Measurements from ENCODE around the gene PPA1. TPM values are rescaled to one million over a fixed set of nuclear protein-coding genes. Genes with fewer than 3 reads are reported as not detected.

Gene PPA1
- total RNA-seq, 1 experiment from 2014 or later: 234 TPM

DNA sequence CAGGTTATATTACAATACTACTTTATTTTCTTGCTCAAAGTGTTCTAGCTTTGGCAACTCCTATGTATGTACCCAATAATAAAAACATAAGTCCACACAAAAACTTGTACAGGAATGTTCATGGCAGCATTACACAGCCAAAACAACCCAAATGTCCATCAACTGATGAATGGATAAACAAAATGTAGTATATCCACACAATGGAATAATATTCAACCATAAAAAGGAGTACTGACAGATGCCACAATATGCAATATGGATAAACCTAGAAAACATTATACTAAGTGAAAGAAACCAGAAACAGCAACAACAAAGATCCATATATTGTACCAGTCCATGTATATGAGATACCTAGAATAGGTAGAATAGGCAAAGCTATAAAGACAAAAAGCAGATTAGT lies 21.0 kb downstream of the PPA1 start:
- BruUV-seq (replicated peaks): no TSS peak
- intact Hi-C loops (cut with micrococcal nuclease): no loop called here
- H2AFZ ChIP-seq (ENCODE audit: low read depth, low read length, poor library complexity, severe bottlenecking): no peak overlapping the region
- H4K20me1 ChIP-seq (ENCODE audit: insufficient read depth): no peaks in the 10 kb centered on the region; the same call in 1 of the 2 replicates
- H3K4me1 ChIP-seq (ENCODE audit: control insufficient read depth in 1 of 2, insufficient read depth in 2 of 2, low read length in 2 of 2): no peaks in the 10 kb centered on the region
- DNase-seq (ENCODE audit: low read depth, low spot score) (no peak), ATAC-seq (no peak)
- ChIA-PET CTCF (no interaction called here), RAD21 (ENCODE audit: low non-redundant PET in 1 of 2, low total read pairs in 2 of 2, uncharacterized antibody in 2 of 2, unreplicated experiment in 2 of 2) (no interaction called here), POLR2A (no interaction called here)
- no peak overlapping the region for H3K27ac ChIP-seq (ENCODE audit: low read depth, low read length)
- no peak overlapping the region for H3K4me3 ChIP-seq (replicated peaks in 1 of 2; ENCODE audit: low read depth in 1 of 2, low read length in 2 of 2)
- H3K9ac ChIP-seq (ENCODE audit: low read length): no peak overlapping the region
- H3K9me3 ChIP-seq (ENCODE audit: control insufficient read depth in 1 of 2, insufficient read depth in 1 of 2, low read depth in 1 of 2, low read length in 2 of 2): no peaks in the 10 kb centered on the region
- TF ChIP-seq ZNF274 (IDR thresholded peaks at IDR 0.05; ENCODE audit: low read depth, low read length) (no peak), ELF1 (IDR thresholded peaks at IDR 0.05; ENCODE audit: borderline replicate concordance, low read depth) (no peak), JUND (IDR thresholded peaks at IDR 0.05) (no peak), FOSL1 (IDR thresholded peaks at IDR 0.05; ENCODE audit: low read depth) (no peak), SRF (IDR thresholded peaks at IDR 0.05; ENCODE audit: low read depth) (no peak), EZH2phosphoT487 (IDR thresholded peaks at IDR 0.05; ENCODE audit: borderline replicate concordance) (no peak), RAD21 (IDR thresholded peaks at IDR 0.05; ENCODE audit: low read depth) (no peak), EZH2 (IDR thresholded peaks at IDR 0.05) (no peak)
- TF ChIP-seq, protein P1, sequence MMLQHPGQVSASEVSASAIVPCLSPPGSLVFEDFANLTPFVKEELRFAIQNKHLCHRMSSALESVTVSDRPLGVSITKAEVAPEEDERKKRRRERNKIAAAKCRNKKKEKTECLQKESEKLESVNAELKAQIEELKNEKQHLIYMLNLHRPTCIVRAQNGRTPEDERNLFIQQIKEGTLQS (IDR thresholded peaks at IDR 0.05): no peak
- no peak overlapping the region for H3K4me2 ChIP-seq (ENCODE audit: low read length)
- peaks cover 36 to 57% of the 10 kb centered on the region in 2 experiments for H3K36me3 ChIP-seq (ENCODE audit: control insufficient read depth in 1 of 2, insufficient read depth in 2 of 2, low read length in 2 of 2)
- no peaks in the 10 kb centered on the region for H3K9me2 ChIP-seq (ENCODE audit: insufficient read depth)
- peaks cover 30% of the 10 kb centered on the region for H3K79me2 ChIP-seq (ENCODE audit: insufficient read depth, low read length)
- no peaks in the 10 kb centered on the region for H3K27me3 ChIP-seq (ENCODE audit: insufficient read depth, low read length)

- BruUV-seq (replicated peaks): no TSS peak
- intact Hi-C loops (cut with micrococcal nuclease): no loop called here
- no peak overlapping the region for H3K27ac ChIP-seq (ENCODE audit: low read depth, low read length)
- no peak for DNase-seq (ENCODE audit: low read depth, low spot score)
- H3K9me2 ChIP-seq (ENCODE audit: insufficient read depth): no peaks in the 10 kb centered on the region
- H3K4me3 ChIP-seq (replicated peaks in 1 of 2; ENCODE audit: low read depth in 1 of 2, low read length in 2 of 2): no peak overlapping the region
- no peak for ATAC-seq
- H3K9ac ChIP-seq (ENCODE audit: low read length): no peak overlapping the region
- peaks cover under 1% of the 10 kb centered on the region; the same call in 1 of the 2 replicates for H3K79me2 ChIP-seq (ENCODE audit: insufficient read depth, low read length)
- H2AFZ ChIP-seq (ENCODE audit: low read depth, low read length, poor library complexity, severe bottlenecking): no peak overlapping the region
- POLR2A ChIA-PET: interaction anchor here (0.8 kb wide), 1 partner anchor 14 kb away, joined by 3 read pairs; no protein-coding TSS in a partner anchor
- no peaks in the 10 kb centered on the region for H3K4me1 ChIP-seq (ENCODE audit: control insufficient read depth in 1 of 2, insufficient read depth in 2 of 2, low read length in 2 of 2)
- no peaks in the 10 kb centered on the region for H4K20me1 ChIP-seq (ENCODE audit: insufficient read depth)
- H3K27me3 ChIP-seq (ENCODE audit: insufficient read depth, low read length): no peaks in the 10 kb centered on the region
- RAD21 ChIA-PET (ENCODE audit: low non-redundant PET in 1 of 2, low total read pairs in 2 of 2, uncharacterized antibody in 2 of 2, unreplicated experiment in 2 of 2): no interaction called here
- H3K4me2 ChIP-seq (ENCODE audit: low read length): no peak overlapping the region
- H3K9me3 ChIP-seq (ENCODE audit: control insufficient read depth in 1 of 2, insufficient read depth in 1 of 2, low read depth in 1 of 2, low read length in 2 of 2): no peaks in the 10 kb centered on the region
- H3K36me3 ChIP-seq (ENCODE audit: control insufficient read depth in 1 of 2, insufficient read depth in 2 of 2, low read length in 2 of 2): peaks cover 57 to 72% of the 10 kb centered on the region in 2 experiments
- CTCF ChIA-PET: no interaction called here
- TF ChIP-seq REST (IDR thresholded peaks at IDR 0.05; ENCODE audit: low read depth) (no peak), ELF1 (IDR thresholded peaks at IDR 0.05; ENCODE audit: borderline replicate concordance, low read depth) (no peak), YY1 (IDR thresholded peaks at IDR 0.05; ENCODE audit: extremely low read depth, insufficient replicate concordance, low read depth, low read length) (no peak), CEBPB (IDR thresholded peaks at IDR 0.05; ENCODE audit: low read depth) (no peak), CBX3 (IDR thresholded peaks at IDR 0.05; ENCODE audit: low read depth) (no peak), SP1 (IDR thresholded peaks at IDR 0.05; ENCODE audit: low read depth) (no peak), EZH2phosphoT487 (IDR thresholded peaks at IDR 0.05; ENCODE audit: borderline replicate concordance) (no peak)
- TF ChIP-seq, protein P2, sequence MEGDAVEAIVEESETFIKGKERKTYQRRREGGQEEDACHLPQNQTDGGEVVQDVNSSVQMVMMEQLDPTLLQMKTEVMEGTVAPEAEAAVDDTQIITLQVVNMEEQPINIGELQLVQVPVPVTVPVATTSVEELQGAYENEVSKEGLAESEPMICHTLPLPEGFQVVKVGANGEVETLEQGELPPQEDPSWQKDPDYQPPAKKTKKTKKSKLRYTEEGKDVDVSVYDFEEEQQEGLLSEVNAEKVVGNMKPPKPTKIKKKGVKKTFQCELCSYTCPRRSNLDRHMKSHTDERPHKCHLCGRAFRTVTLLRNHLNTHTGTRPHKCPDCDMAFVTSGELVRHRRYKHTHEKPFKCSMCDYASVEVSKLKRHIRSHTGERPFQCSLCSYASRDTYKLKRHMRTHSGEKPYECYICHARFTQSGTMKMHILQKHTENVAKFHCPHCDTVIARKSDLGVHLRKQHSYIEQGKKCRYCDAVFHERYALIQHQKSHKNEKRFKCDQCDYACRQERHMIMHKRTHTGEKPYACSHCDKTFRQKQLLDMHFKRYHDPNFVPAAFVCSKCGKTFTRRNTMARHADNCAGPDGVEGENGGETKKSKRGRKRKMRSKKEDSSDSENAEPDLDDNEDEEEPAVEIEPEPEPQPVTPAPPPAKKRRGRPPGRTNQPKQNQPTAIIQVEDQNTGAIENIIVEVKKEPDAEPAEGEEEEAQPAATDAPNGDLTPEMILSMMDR (IDR thresholded peaks at IDR 0.05 in 2 of 3, conservative IDR thresholded peaks at IDR 0.05 in 1 of 3; ENCODE audit: borderline replicate concordance in 1 of 3, insufficient read depth in 1 of 3, low read depth in 2 of 3, low read length in 2 of 3): no peak
- TF ChIP-seq, protein P3, sequence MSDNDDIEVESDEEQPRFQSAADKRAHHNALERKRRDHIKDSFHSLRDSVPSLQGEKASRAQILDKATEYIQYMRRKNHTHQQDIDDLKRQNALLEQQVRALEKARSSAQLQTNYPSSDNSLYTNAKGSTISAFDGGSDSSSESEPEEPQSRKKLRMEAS (IDR thresholded peaks at IDR 0.05): no peak
- TF ChIP-seq, protein P1 (IDR thresholded peaks at IDR 0.05): no peak
Observed at GRCh38 chr10:70206762-70207161, 26.5 kb downstream of the PPA1 start.

Data from HCT116 (cell line).